GM19324 (cell line): ENCODE results near the gene NPTX2.

Experiments used
- ATAC-seq: cut with Tn5 transposase; IDR thresholded peaks from one replicate; pipeline ENCODE4 v1.9.1; 2021; ENCODE audit warnings: mild to moderate bottlenecking, moderate library complexity; ENCODE audit not compliant: unreplicated experiment, low FRiP score

The NPTX2 gene

GRCh38 chr7:98651760-98652159 is 34.7 kb downstream of the NPTX2 start:
- no peak for ATAC-seq

- ATAC-seq = no peak
These were observed 36.7 kb downstream of the NPTX2 start for GRCh38 chr7:98653601-98654310.

- no peak for ATAC-seq
These were observed 37.6 kb downstream of the NPTX2 start for GRCh38 chr7:98654524-98655272.

- no peak for ATAC-seq
These were observed 38.5 kb downstream of the NPTX2 start for GRCh38 chr7:98655611-98656010.

- no peak for ATAC-seq
These were observed 39.8 kb downstream of the NPTX2 start for GRCh38 chr7:98656899-98657298.

GRCh38 chr7:98657736-98658135 is 40.7 kb downstream of the NPTX2 start:
- no peak for ATAC-seq

GRCh38 chr7:98659756-98660155 is 42.7 kb downstream of the NPTX2 start:
- ATAC-seq = no peak

GRCh38 chr7:98661607-98662006 is 44.5 kb downstream of the NPTX2 start:
- no peak for ATAC-seq

- ATAC-seq = no peak
These were observed 45.2 kb downstream of the NPTX2 start for GRCh38 chr7:98662289-98662688.

GRCh38 chr7:98664882-98665281 is 47.8 kb downstream of the NPTX2 start:
- no peak for ATAC-seq

- no peak for ATAC-seq
These were observed 51.2 kb downstream of the NPTX2 start for GRCh38 chr7:98668255-98668654.

- ATAC-seq = no peak
These were observed 52.4 kb downstream of the NPTX2 start for GRCh38 chr7:98669329-98670000.

GRCh38 chr7:98670186-98670585 is 53.1 kb downstream of the NPTX2 start:
- no peak for ATAC-seq

- ATAC-seq = no peak
These were observed 54.7 kb downstream of the NPTX2 start for GRCh38 chr7:98671733-98672331.

GRCh38 chr7:98674461-98674860 is 57.4 kb downstream of the NPTX2 start:
- no peak for ATAC-seq

GRCh38 chr7:98674881-98675280 is 57.8 kb downstream of the NPTX2 start:
- no peak for ATAC-seq

GRCh38 chr7:98678215-98678614 is 61.1 kb downstream of the NPTX2 start:
- no peak for ATAC-seq
